GM19372 (cell line): Measurements from ENCODE around the gene KTN1.

Experiments used
- ATAC-seq: cut with Tn5 transposase; IDR thresholded peaks from one replicate; pipeline ENCODE4 v1.9.1; 2021; ENCODE audit warnings: mild to moderate bottlenecking, low read depth, moderate library complexity; ENCODE audit not compliant: unreplicated experiment

Gene KTN1

DNA sequence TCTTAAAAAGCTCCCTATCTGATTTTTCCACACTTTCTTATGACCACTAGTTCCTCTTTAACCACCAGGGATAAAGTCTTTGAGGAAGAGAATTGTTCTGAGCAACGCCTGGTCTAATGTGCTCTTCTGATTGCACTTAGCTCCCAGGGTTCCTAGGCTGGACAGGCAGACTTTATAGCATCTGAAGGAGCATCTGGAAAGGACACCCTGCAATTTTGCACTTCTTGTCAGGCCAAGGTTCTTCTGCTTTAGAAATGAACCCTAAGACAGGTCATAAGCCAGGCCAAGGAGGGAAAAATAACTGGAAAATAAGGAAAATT is 126.3 kb downstream of the KTN1 start:
- no peak for ATAC-seq

DNA sequence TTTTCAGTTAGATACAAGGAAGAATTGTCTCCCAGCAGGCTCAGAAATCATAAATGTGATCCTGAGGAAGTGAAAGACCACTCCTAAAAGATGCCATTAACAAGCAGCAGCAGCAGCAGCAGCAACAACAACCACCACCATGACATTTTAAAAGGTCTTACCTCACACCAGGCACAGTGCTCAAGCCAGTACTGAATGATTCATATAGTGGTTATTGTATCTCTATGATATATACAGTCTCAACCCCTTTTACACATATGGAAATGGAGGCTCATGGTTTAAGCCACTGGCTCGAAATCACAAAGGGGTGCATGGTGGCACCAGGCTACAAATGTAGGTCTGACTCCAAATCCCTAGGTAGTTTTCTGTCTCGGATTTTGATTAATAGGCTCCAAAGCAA is 126.9 kb downstream of the KTN1 start:
- ATAC-seq: no peak

DNA sequence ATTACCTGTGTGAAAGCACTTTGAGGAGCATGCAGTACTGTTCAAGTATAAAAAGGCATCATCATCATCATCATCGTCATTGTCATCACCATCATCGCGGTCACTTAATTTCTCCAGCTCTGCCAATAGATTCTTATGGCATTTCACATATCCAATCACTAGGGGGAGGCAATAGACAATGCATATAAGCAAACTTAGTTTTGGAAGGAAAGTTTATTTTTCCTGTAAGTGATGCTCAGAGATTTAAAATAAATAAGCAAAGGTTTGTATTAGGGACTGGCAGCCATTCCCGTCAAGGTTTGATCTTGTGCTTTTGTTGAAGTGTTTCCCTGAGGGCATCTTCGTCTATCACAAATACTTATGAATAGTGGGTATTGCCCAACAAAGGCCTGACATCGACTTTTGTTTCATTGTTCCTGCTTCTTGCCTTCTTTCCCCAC is 127.4 kb downstream of the KTN1 start:
- ATAC-seq: no peak

DNA sequence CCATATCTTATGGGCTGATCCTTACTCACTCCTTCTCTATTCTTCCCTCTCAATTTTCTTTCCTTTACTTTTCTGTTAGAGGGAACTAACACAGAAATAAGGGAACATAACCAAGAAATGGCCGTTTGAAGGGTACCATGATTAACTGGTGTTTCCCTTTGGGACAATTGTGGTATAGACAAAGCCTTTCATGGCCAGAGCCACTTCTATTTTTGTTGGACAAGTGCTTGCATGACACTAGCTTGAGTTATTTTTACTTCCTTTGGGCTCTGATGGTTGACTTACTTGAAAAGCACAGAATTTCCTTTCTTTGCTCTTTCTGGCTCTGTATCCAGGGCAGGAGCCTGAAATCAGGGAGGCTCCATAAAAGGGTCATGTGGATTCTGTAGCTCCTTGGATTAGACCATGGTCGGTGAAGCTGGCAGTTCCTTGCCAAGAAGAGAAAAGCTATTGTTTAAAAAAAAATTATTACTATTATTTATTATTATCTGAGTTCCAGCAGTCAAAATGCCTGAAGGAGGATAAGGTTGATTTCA is 130.6 kb downstream of the KTN1 start:
- no peak for ATAC-seq

DNA sequence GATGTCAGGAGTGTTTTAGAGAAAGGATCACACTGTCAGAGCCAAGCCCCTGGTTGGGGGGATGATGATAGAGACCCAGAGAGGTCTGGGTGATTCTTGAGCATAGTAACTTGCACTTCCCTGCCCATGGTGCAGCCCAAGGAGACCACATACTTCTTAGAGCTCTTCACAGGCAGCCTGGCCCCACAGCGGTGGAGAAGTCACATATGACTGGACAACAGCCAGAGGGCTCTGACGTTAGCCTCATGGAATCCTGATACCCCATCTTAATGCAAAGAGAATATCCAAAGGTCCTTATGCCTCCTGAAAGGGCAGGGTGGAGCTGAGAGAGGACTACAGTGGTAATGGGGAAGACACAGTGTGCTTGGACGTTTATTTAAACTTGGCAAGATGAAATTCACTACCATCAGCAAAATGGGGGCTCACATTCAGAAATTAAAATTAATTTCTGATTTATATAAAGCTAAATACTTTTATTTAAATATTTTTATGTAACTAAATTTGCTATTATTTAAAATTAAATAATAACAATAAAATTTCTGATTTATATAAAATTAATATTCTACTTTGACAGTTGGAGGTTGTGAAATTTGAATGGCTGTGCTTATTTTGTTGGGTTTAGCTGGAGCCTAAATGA is 131.3 kb downstream of the KTN1 start:
- ATAC-seq: no peak

DNA sequence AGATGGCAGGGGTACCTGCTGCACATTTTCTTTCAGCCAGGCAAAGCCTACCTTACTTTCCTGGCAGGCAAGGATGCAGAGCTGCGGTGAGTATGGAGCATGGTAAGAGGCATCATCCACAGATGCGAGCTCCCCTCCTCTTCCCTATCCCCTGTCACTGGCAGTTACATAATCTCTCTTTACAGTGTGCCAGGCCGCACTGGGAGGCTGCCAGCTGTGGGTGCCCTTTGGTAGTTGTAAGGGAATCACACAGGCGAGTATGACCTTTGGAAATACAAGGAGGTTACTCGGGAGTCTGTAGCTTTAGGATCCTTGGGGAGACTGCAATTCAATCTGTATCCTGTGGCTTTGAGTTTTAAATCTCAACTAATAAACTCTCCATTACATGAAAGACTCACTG is 132.5 kb downstream of the KTN1 start:
- ATAC-seq: no peak

DNA sequence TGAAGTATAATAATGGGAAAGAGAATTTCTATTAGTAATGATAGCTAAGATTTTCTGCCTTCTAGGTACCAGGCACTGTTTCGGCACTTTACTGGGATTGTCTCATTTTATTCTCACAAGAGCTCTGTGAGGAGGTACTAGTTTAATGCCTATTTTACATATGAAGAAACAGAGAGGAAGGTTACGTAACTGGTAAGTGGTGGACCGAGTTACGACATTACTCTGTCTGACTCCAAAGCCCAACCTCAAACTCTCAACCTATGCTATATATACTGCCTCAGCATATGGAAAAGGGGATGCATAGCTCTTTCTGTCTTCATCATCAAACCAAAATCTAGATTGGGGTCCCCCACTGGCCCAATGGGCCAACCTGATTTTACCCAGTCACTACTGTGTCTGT is 133.5 kb downstream of the KTN1 start:
- no peak for ATAC-seq

DNA sequence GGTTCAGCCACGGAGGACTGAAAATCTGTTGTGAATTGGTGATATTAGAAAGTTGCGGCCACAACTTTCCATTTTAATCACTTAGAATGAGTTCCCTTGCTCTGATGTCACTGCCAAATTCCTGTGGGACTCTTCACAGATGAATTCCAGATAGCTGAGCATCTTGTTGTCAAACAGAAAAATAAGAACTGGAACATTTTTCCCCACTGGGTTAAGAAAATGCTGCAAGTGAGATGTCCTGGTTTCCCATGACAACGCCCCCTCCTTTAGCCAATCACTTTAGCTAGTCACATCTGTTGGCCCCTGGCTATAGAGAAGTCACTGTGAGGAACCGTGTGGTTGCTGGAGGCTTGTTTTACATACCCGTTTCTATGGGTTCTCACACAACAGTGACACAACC is 135.9 kb downstream of the KTN1 start:
- ATAC-seq: no peak

DNA sequence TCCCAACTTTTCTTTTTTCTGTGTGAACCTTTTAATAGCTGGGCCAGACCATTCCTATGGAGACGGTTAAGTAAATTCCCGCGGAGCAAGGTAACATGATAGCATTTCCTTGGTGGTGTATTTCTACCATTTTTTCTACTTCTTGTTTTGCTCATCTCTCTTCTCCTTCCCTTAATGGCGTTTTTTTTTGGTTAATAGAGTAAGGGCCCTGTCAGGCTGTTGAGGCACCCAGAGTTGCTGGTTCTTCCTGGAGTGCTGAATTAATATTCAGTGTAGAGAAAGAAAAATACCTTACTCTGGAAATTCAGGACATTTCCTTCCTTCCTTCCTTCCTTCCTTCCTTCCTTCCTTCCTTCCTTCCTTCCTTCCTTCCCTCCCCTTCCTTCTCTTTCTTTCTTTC is 137.6 kb downstream of the KTN1 start:
- ATAC-seq: no peak

DNA sequence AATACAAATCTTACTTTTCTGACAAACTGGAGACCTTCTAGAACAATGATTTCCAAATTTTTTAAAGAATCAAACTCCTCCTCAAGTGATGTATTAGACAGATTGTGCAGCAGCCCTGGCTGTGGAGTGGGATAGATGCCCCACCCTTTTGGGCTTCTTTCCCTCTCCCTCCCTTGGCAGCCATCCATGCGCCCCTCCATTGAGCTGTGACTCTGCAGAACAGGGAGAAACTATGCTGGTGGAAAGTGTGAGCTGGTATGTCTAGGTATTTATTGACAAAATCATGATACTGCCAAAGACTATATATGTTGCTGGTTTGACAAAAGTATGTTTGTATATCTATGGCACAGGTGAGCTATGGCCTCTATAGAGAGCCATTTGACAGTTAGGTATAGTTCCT is 138.5 kb downstream of the KTN1 start:
- ATAC-seq: no peak

DNA sequence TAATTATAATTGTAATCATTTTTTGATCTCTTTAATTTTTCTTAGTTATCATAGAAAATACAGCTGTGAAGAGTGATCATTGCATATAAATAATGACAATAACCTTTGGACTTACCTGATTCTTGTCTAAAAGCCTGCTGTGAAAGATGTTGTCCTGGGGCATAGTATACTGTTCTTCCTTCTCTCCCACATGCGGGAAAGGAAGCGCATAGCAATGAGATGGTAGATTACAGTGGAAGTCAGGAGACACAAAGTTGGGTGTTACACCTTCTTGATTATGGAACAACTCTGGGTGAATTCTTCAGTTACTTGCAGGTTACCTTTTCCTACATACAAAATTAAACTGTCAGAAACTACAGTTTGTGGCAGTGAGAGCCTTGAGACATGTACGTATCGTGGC is 140.8 kb downstream of the KTN1 start:
- ATAC-seq: no peak

DNA sequence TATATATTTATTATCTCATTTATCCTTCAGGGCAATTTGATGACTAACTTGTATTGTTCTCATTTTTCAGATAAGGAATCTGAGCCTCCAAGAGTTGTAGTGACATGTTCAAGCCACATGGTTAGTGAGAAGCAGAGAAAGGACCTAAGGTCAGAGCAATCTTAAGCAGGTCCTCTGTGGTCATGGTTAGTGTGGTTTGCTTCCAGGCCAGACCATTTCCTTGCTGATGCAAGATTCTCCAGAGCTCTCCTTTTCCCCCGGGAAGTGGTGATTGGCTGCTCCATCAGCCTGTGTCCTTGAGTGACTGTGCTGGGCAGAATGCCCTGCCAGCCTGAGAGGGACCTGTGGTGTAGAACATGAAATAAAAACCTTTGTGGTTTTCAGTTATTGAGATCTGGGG is 141.3 kb downstream of the KTN1 start:
- no peak for ATAC-seq

DNA sequence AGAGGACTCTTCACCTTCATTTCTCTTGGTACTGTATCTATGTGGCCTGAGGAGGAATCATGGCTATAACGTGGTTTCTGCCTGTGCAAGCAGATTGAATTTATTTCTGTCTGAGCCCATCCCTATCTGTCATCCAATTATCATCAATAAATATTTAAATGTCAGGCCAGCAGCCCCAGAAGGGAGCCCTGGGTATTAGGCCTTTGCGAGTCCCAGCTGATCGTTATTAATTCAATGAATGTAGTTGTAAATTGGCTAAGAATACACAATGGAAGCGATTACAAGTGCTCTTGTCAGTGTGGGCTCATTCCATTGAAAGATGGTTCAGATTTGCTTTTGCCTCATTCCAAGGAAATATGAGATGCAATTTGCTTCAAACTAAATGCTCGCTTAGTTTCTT is 142.0 kb downstream of the KTN1 start:
- ATAC-seq: no peak

DNA sequence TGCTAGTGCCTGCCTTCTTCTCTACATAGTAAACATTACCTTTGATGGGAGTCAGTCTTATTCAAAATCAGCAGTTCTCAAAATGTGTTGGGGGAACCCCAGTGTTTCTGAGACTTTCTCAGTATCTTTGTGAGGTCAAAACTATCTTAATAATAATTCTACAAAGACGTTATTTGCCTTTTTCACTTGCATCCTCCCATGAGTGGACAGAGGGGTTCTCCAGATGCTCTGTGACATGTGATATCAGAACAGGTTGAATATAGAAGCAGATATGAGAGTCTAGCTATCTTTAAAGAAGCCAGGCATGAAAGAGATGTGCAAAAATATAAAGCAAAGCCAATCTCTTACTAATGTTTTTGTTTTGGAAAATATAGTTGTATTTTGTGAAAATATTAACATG is 144.7 kb downstream of the KTN1 start:
- ATAC-seq: no peak

DNA sequence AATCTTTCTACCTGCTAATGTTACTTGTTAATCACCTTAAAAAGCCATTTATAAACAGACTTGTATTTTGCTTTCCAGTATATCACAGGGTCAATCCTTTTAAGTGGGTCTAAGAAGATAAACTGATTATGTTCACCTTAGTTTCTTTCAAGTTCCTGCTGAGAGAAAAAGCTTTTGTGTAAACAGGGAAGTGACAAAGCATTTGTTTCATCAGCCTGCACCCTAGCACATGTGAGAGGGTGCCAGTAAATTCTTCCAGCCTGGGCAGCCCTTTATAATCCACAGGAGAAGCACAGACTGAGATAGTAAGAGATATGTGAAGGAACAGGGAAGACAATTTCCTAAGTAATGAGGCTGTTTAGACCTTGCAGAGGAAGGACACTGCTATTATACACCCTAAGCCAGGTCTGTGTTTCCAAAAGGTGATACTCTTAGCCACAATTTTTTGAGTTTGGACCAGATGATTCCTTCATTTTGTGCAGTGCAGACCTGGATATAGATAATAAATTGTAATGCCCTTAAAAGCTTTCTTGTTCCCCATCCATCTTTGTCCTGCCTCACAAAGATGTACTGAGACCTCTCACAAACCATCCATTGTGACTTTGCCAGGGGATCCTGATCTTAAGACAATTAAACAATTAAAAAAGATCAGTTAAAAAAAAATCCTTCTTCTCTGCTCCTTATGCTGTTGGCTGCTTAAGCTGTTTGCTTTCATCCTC is 150.7 kb downstream of the KTN1 start:
- no peak for ATAC-seq

DNA sequence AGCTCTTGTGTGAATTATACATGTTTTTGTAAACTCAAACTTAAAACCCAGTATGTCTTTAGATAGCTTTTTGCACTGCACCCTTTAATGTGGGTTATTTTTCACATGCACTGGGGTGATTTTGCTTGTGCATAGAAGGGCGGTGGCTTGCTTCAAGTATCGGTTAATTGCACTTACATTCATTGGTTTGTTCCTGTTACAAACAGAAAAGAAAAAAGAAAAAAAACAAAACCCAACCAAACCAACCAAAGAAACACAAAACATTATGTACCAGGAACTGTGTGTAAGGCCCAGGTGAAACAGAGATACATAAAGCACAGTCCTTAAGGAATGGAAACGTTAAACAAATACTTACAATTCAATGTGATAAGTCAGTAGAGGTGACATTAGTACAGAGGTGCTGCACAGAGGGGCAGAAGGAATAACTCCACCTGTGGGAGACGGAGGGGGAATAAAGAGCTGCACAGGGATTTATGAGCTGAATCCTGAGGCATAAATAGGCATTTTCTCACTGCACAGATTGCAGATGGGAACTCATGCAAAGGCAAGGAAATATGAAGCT is 151.4 kb downstream of the KTN1 start:
- ATAC-seq: no peak

DNA sequence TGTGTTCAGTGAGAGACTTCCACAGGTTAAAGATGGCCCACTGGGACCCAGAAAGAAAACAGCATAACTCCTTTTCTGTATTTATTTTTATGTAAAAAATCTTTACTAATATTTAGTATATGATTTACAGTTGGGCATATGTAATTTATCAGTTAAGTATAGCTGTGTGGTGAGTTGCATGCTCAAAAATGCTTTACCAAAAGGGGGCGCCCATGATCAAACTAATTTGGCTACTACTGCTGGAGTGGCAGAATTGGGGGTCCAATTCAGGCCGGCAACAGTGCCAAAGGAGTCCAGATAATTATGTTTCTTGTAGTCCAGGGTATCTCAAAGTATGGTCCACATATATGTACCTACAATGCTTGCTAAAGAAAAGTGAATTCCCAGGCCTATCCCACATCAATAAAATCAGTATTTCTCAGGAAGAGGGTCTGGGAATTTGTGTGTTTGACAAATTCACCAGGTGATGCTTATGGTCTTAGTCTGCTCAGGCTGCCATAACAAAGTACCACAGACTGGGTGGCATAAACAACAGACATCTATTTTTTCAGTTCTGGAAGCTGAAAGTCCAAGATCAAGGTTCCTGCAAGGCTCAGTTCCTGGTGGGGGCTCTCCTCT is 152.0 kb downstream of the KTN1 start:
- ATAC-seq: no peak

DNA sequence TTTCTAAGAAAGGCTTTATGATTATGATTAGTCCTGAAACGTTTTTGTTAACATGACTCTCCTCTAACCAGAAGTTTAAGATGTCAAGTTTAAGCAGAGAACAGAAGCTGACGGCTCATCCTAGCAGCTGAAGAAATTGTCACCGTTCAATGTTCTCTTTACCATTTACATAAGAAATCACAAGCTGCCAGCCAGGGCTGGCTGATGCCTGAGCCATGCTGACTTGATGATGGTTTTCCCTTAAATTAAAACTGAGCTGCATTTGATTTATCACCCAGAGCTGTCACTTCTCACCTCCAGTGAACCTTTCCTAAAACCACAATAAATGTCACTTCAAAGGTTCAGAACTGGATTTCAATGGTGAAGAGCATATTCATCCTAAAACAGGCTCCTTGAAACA is 153.6 kb downstream of the KTN1 start:
- no peak for ATAC-seq
